SU-DHL-6 (cell line): ENCODE results near the gene CPT1B.

Experiments used
- H2AFZ ChIP-seq: fragments of 200-600 bp; sonication (generic); 2 replicates; pipeline ENCODE4 v1.6.1; 2014; ENCODE audit warnings: low read depth, mild to moderate bottlenecking, moderate library complexity, mixed read lengths, antibody characterized with exemption, low read length; ENCODE audit not compliant: severe bottlenecking
- H3F3A ChIP-seq: fragments of 200-600 bp; shearing (Covaris generic); 2 replicates; pipeline ENCODE4 v1.6.0; 2016; ENCODE audit warnings: antibody characterized with exemption, mild to moderate bottlenecking; ENCODE audit not compliant: insufficient read depth
- H3K27ac ChIP-seq: fragments of 200-600 bp; sonication (generic); 2 replicates; pipeline ENCODE4 v1.5.1; 2016; ENCODE audit warnings: low read depth, mild to moderate bottlenecking, low read length, moderate library complexity, mixed read lengths
- H3K27me3 ChIP-seq: fragments of 200-600 bp; sonication (generic), shearing (Covaris generic); 2 replicates; pipeline ENCODE4 v1.6.0; 2014; ENCODE audit warnings: mild to moderate bottlenecking, low read length
- H3K36me3 ChIP-seq: fragments of 200-600 bp; sonication (generic); 2 replicates; pipeline ENCODE4 v1.6.1; 2014; ENCODE audit warnings: mild to moderate bottlenecking, low read length, mixed read lengths
- H3K4me2 ChIP-seq: fragments of 300-600, 200-600 bp; shearing (Covaris generic), sonication (generic); 2 replicates; pipeline ENCODE4 v1.6.0; 2014; ENCODE audit warnings: low read length, low read depth, mild to moderate bottlenecking; ENCODE audit not compliant: poor library complexity, severe bottlenecking
- H3K4me3 ChIP-seq: fragments of 200-600 bp; sonication (generic); 2 replicates; pipeline ENCODE4 v1.5.1; 2014; ENCODE audit warnings: antibody characterized with exemption, low read length, mild to moderate bottlenecking, mixed read lengths; ENCODE audit not compliant: insufficient read depth, poor library complexity, severe bottlenecking
- H3K79me2 ChIP-seq: fragments of 200-600 bp; sonication (generic); 2 replicates; pipeline ENCODE4 v1.6.1; 2014; ENCODE audit warnings: mild to moderate bottlenecking, low read length, moderate library complexity; ENCODE audit not compliant: insufficient read depth
- H3K9ac ChIP-seq: fragments of 200-600 bp; sonication (generic); 2 replicates; pipeline ENCODE4 v1.7.0; 2014; ENCODE audit warnings: mild to moderate bottlenecking, low read length
- H3K9me2 ChIP-seq: fragments of 200-600 bp; sonication (generic); replicated peaks from 2 replicates; pipeline ENCODE4 v1.6.1; 2014; ENCODE audit warnings: low read length; ENCODE audit not compliant: insufficient read depth
- H3K9me3 ChIP-seq: fragments of 200-600 bp; sonication (generic); 2 replicates; pipeline ENCODE4 v1.6.1; 2014; ENCODE audit warnings: low read length, mixed read lengths; ENCODE audit not compliant: insufficient read depth
- H4K20me1 ChIP-seq: fragments of 200-600 bp; sonication (generic); 2 replicates; pipeline ENCODE4 v1.6.1; 2014; ENCODE audit warnings: low read depth, mild to moderate bottlenecking, antibody characterized with exemption, low read length, moderate library complexity, mixed read lengths
- EZH2phosphoT487 ChIP-seq: fragments of 200-600 bp; sonication (generic), shearing (Covaris generic); conservative IDR thresholded peaks from 2 replicates; pipeline ENCODE4 v1.6.1; 2018; ENCODE audit warnings: mild to moderate bottlenecking, antibody characterized with exemption, low read length, moderate library complexity, mixed read lengths
- TF ChIP-seq, protein P1 (sequence below): fragments of 200-600 bp; sonication (generic); IDR thresholded peaks from one replicate; pipeline ENCODE4 v1.5.1; 2017; ENCODE audit warnings: antibody characterized with exemption, mild to moderate bottlenecking, low read length, moderate library complexity; ENCODE audit not compliant: insufficient read depth, poor library complexity, severe bottlenecking

The CPT1B gene

DNA sequence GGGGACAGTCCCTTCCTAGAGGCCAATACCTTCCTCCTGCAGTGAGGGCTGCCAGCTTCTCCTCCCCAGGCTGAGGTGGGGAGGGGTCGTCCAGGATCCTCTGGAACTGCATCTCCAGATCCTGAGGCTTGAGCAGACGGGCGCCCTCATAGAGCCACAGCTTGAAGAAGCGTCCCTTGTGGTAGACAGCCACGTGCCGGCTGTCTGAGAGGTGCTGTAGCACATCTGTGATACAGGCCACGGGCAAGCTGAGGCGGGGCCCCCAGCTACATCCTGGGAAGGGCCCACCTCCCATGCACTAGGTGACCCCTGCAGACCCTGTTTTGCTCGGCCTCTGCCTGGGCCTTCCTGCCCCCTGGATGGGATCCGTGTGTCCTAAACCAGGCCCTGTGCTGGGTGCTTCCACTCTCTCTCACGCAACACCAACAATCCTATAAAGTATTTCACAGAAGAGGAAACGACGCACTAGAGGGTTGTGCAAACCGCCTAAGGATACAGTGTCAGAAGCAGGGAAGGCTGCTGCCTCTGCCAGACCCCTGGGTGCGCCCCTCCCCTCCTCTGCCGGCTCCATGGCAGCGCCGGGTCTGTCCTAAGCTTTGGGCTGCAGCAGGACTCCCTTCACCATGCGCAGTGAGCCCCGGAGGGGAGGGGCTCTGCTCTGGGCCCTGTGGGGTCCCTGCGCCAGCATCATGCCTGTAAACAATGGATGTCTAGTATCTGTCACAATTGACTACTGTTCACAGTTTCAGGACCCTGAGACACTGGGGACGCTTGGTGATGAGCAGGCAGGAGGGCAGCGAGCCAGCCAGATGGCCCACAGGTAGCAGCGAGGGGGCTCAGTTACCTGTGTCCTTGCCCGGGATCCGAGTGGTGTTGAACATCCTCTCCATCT lies 4.5 kb downstream of the CPT1B start:
- H3K27ac ChIP-seq = no peak overlapping the region
- no peak overlapping the region for H3K4me2 ChIP-seq
- no peaks in the 10 kb centered on the region for H3K27me3 ChIP-seq
- no peak overlapping the region for H3K4me3 ChIP-seq
- 0 out of 2 replicates have a peak, but pooled peaks cover 4% of the 10 kb centered on the region for H3K36me3 ChIP-seq
- H3F3A ChIP-seq = no peaks in the 10 kb centered on the region
- H3K9me2 ChIP-seq = no peaks in the 10 kb centered on the region
- H3K9me3 ChIP-seq = no peaks in the 10 kb centered on the region
- H3K9ac ChIP-seq = no peak overlapping the region
- TF ChIP-seq EZH2phosphoT487 = no peak
- TF ChIP-seq, protein P1, sequence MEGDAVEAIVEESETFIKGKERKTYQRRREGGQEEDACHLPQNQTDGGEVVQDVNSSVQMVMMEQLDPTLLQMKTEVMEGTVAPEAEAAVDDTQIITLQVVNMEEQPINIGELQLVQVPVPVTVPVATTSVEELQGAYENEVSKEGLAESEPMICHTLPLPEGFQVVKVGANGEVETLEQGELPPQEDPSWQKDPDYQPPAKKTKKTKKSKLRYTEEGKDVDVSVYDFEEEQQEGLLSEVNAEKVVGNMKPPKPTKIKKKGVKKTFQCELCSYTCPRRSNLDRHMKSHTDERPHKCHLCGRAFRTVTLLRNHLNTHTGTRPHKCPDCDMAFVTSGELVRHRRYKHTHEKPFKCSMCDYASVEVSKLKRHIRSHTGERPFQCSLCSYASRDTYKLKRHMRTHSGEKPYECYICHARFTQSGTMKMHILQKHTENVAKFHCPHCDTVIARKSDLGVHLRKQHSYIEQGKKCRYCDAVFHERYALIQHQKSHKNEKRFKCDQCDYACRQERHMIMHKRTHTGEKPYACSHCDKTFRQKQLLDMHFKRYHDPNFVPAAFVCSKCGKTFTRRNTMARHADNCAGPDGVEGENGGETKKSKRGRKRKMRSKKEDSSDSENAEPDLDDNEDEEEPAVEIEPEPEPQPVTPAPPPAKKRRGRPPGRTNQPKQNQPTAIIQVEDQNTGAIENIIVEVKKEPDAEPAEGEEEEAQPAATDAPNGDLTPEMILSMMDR = no peak
- H2AFZ ChIP-seq = no peak overlapping the region
- no peaks in the 10 kb centered on the region; the same call in 1 of the 2 replicates for H4K20me1 ChIP-seq
- H3K79me2 ChIP-seq = no peaks in the 10 kb centered on the region

DNA sequence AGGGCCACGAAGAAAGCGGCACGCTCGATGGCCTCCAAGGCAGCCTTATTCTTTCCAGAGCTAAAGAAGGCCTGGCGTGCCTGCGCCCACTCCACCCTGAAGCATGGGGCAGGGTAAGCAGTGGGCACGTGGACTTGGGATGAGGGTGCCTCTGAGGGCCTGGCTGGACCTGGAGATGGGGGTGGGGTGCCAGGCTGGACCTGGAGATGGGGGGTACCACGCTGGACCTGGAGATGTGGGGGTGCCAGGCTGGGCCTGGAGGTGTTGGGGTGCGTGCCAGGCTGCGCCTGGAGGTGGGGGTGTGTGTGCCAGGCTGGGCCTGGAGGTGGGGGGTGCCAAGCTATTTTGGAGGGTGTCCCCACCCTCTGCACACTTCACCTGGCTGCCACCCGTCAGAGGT lies 5.3 kb downstream of the CPT1B start:
- TF ChIP-seq EZH2phosphoT487 = no peak
- TF ChIP-seq, protein P1 = no peak
- Histone ChIP-seq H3K9me2 (no peaks in the 10 kb centered on the region), H3K79me2 (no peaks in the 10 kb centered on the region), H3K27ac (no peak overlapping the region), H3K9me3 (no peaks in the 10 kb centered on the region), H3K4me2 (no peak overlapping the region), H3K9ac (no peak overlapping the region), H3F3A (no peaks in the 10 kb centered on the region), H3K36me3 (0 out of 2 replicates have a peak, but pooled peaks cover 4% of the 10 kb centered on the region), H2AFZ (no peak overlapping the region), H3K4me3 (no peak overlapping the region), H4K20me1 (no peaks in the 10 kb centered on the region), H3K27me3 (no peaks in the 10 kb centered on the region)

DNA sequence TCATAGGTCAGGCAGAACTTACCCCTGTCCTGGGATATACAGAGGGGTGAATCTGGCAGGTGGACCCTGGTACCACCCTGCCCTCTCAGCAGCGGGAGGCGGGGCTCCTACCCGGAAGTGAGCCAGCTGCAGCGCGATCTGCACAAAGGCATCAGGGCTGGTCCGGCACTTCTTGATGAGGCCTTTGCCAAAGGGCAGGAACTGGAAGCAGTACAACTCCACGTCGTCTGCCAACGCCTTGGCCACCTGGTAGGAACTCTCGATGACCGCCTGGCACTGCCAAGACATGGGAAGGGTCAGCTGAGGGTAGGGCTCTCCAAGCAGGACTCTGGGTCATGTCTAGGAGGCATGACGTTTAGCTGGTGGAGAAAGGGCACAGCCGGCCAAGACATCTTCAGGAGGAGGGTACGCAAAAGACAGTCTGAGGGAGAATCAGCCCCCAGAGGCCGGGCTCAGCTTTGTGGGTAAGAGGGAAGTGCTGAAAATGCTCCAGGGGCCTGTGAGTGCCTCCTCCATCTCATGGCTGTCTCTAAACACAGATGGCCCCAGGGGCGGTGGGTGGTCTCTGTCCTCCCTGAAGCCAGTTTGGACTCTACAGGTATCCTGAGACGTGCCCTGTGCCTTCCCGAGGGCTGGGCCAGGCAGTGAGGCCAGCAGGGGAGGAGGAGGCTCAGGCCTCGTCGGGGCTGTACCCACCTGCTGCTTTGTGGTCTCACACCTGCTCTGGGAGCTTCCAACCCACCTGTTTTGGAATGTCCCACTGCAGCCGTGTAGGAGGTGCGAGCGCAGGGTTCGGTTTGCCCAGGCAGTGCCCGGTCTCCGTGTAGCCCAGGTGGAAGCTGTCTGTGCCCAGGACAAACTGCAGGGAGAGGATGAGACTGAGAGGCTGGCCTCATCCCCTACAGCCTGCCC lies 6.7 kb downstream of the CPT1B start:
- no peaks in the 10 kb centered on the region for H4K20me1 ChIP-seq
- H3K36me3 ChIP-seq = peaks cover 4% of the 10 kb centered on the region; the same call in 1 of the 2 replicates
- no peak overlapping the region for H3K4me3 ChIP-seq
- H3K4me2 ChIP-seq = no peak overlapping the region
- H3K9ac ChIP-seq = no peak overlapping the region
- TF ChIP-seq, protein P1 = no peak
- TF ChIP-seq EZH2phosphoT487 = no peak
- no peaks in the 10 kb centered on the region for H3K9me3 ChIP-seq
- H3K27ac ChIP-seq = no peak overlapping the region
- H2AFZ ChIP-seq = no peak overlapping the region
- no peaks in the 10 kb centered on the region for H3K79me2 ChIP-seq
- H3K27me3 ChIP-seq = no peaks in the 10 kb centered on the region
- H3F3A ChIP-seq = no peaks in the 10 kb centered on the region; the same call in 1 of the 2 replicates
- H3K9me2 ChIP-seq = no peaks in the 10 kb centered on the region
